GM18520 (cell line): ENCODE data around the gene ORAI1.
"Not testable (repeated sequence)": the region's sequence is repeated elsewhere in the genome, so short reads cannot be mapped to it uniquely, and the experiment has no call there.

ENCODE experiments used
- ATAC-seq: cut with Tn5 transposase; IDR thresholded peaks from one replicate; pipeline ENCODE4 v1.9.1; 2021; ENCODE audit not compliant: unreplicated experiment

Gene ORAI1

DNA sequence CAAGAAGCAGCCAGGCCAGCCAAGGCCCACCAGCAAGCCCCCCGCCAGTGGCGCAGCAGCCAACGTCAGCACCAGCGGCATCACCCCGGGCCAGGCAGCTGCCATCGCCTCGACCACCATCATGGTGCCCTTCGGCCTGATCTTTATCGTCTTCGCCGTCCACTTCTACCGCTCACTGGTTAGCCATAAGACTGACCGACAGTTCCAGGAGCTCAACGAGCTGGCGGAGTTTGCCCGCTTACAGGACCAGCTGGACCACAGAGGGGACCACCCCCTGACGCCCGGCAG, 15.0 kb downstream of the ORAI1 start:
- no peak for ATAC-seq

GRCh38 chr12:121648458-121649028, 22.2 kb downstream of the ORAI1 start:
- no peak for ATAC-seq

GRCh38 chr12:121649322-121649721, 23.0 kb downstream of the ORAI1 start:
- ATAC-seq: no peak

DNA sequence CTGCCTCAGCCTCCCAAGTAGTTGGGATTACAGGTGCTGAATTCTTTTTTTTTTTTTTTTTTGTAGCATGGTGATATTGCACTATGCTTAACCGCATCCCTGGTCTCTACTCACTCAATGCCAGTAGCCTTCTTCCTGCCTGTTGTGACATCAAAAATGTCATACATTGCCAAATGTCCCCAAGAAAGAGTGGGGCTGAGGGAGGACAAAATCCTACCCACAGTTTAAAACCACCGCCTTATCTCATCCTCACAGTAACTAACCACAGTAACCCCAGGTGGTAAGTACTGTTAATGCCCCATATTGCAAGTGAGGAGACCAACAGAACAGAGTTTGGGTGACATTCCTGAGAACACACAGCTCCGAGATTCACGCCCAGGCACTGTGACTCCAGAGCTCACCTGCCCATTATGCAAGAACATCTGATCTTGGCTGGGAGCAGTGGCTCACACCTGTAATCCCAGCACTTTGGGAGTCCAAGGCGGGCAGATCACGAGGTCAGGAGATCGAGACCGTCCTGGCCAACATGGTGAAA, 23.6 kb downstream of the ORAI1 start:
- no peak for ATAC-seq

DNA sequence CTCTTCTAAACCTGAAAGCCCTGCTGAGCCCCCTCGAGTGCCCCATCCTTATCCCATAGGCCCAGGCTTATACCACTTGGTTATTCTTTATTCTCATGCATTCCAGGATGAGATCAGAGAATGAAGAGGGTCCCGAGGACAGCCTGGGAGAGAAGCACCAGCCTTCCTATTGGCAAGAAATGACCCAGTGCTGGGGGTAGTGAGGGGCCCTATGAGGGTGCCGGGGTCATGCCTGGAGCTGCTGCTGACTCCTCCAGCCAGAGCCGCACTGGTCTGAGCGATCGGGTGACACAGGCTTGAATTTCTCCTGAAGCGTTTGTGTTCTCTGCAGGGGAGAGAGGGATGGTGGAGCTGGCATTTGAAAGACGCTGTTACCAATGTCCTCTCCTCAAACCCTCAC, 25.0 kb downstream of the ORAI1 start:
- ATAC-seq: no peak

DNA sequence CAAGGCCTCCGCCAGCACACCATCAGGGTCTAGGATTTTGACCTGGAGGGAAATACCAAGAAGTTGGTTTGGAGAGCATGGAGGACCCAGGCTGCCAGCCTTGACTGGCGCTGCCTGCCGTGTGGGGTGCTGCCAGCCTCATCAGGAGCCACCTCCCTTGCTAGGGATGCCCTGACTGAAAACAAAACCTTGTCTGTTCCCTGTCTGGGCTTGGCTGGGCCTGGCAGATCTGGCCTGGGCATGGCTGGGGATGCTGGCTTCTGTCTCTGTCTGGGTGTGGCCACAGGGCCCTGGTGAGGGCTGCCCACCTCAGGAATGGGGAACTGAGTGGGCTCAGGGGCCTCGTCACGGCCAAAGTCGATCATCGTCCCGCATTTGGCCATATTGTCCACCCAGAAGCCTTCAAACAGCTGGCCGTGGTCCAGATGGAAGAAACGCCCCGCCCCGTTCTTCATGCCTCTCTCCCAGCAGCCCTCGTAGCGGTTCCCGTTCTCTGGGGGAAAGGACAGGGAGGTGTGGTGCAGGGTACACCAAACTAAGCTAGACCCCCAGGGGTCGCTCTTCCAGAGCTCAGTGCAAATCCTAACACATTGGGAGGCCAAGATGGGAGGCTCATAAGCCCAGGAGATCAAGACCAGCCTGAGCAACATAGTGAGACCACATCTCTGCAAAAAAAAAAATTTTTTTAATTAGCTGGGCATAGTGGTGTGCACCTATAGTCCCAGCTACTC, 26.6 kb downstream of the ORAI1 start:
- ATAC-seq: no peak

GRCh38 chr12:121653999-121654398, 27.7 kb downstream of the ORAI1 start:
- ATAC-seq: no peak

GRCh38 chr12:121656122-121656521, 29.8 kb downstream of the ORAI1 start:
- no peak for ATAC-seq

DNA sequence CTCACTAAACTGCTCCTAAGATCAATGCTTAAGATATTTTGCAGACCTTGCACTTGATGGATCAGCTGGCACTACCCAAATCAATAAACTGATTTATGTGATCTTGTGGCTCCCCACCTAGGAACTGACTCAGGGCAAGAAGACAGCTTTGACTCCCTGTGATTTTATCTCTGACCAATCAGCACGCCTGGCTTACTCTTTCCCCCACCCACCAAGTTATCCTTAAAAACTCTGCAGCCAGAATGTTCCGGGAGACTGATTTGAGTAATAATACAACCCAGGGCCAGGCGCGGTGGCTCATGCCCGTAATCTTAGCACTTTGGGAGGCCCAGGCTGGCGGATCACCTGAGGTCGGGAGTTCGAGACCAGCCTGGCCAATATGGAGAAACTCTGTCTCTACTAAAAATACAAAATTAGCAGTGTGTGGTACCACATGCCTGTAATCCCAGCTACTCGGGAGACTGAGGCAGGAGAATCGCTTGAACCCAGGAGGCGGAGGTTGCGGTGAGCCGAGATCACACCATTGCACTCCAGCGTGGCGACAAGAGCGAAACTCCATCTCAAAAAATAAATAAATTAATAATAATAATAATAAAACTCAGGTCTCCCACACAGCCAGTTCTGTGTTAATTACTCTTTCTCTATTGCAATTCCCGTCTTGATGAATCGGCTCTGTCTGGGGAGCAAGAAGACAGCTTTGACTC, 31.1 kb downstream of the ORAI1 start:
- no peak for ATAC-seq

DNA sequence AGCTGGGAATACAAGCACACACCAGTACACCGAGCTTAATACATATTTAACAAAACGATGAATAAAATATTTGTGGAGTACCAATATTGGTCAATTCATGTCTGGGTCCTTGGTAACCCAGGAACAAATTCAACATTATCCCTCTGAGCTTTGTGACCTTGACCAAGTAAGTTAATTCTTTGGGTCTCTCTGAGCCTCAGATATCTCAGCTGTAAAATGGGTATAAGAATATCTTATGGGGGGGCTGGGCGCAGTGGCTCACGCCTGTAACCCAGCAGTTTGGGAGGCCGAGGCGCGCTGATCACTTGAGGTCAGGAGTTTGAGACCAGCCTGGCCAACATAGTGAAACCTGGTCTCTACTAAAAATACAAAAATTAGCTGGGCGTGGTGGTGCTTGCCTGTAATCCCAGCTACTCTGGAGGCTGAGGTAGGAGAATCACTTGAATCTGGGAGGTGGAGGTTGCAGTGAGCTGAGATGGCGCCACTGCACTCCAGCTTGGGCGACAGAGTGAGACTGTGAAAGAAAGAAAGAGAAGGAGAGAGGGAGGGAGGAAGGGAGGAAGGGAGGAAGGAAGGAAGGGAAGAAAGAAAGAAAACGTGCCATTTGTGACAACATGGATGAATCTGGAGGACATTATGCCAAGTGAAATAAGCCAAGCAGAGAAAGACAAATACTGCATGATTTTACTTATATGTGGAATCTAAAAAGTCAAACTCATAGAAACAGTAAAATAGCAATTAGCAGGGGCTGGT, 35.2 kb downstream of the ORAI1 start:
- ATAC-seq: not testable (repeated sequence)

DNA sequence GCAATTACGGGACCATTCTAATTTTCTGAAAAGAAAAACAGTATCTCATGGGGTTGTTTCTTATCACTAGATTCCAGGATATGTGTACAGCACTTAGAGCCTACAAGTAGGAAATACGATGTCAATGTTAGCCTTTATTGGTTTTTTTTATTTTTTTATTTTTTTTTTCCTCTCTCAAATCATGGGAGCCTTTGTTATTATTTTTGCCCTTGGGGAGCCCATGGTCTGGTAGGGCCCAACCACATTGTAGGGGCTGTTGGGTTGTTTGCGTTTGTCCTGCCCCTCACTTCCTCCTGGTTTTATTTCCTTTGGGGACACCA, 37.2 kb downstream of the ORAI1 start:
- ATAC-seq: no peak

- ATAC-seq: not testable (repeated sequence)
These were observed 40.5 kb downstream of the ORAI1 start for GRCh38 chr12:121666829-121667228.

DNA sequence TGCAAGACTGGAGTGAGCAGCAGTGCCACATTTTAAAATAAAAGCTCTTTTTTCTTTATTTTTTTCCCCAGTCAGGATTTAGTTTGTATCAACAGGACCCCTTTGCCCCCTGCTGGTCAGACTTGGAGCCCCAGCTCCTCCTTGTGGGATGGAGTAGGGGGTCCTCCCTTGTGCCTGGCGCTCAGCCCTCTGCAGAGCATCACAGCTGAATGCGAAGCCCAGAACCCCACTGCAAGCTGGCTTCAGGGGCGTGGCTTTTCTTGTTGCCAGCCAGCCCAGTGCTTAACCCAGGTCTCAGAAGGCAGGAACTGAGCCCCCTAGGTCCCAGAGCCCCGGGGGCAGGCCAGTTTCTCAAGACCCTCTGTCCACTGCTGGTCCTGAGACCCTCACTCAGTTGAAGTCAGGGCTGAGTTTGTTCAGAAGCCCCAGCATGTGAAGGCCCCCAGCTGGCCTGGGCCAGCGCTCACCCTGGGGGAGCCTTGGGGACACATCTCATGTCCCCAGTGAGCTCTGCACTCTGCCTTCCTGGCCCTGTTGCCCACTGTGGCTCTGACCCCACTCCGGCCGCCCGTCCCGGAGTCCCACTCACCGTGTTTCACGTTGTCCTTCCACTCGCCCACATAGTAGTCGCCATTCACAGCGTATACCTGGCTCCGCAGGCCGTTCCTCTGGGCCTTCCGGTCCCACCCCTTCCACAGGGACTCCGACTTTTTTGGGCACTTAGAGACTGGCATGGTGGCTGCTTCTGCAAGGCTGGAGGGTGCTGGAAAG, 42.6 kb downstream of the ORAI1 start:
- no peak for ATAC-seq

DNA sequence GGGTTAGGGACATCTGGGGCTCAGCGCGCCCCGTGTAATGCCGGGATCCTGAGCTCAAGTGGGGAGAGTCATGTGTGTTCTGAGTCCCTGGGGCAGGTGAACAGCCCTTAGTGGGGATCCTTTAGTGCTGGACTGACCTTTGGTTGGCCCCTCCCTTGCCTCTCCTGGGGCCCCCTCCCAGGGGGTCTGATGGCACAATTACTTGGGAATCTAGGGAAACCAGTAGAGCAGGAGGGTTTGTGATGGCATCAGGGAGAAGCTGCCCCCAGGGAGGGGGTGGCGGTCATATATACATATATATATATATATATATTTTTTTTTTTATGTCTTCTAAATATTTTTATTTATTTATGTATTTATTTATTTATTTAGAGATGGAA, 43.2 kb downstream of the ORAI1 start, which contains the start of gene MORN3:
MORN3 (minus strand) TSS at position 134 of the 380 bp plus-strand sequence. CDS start 171 bp downstream, outside the sequence.
- no peak for ATAC-seq

DNA sequence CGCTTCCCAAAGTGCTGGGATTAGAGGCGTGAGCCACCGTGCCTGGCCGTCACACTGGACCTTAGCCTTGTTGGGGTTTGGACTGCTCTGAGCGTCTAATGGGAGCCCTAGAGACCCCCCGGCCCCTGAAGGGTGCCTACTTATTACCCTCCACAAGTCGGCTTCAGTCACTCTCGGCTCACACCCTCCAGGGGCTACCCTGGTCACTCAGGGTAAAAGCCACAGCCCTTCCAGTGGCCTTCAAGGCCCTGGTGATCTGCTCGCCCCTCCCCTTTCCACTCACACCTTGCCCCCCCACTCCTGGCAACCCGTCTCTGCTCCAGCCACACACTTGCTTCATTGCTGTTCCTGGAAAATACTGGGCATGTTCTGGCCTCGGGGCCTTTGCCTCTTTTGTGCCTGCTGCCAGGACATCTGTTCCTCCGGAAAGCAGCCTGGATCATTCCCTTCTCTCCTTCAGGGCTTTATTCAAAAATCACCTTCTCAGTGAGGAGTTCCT, 46.7 kb downstream of the ORAI1 start:
- ATAC-seq: no peak

DNA sequence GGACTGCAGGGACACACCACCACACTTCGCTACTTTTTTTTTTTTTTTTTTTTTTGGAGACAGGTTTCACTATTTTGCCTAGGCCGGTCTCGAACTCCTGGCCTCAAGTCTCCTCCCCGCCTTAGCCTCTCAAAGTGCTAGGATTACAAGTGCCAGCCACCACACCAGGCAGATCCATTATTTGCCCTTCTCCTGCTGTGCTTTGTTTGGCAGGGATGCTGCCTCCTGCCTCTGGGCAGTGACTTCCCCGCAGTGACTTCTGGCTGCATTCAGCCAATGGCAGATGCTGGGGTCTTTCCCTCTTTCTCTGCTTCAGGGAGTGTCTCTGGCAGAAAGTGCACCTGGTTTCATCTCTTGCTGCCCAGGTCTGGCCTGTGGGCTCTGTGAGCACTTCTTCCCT, 49.9 kb downstream of the ORAI1 start:
- no peak for ATAC-seq

DNA sequence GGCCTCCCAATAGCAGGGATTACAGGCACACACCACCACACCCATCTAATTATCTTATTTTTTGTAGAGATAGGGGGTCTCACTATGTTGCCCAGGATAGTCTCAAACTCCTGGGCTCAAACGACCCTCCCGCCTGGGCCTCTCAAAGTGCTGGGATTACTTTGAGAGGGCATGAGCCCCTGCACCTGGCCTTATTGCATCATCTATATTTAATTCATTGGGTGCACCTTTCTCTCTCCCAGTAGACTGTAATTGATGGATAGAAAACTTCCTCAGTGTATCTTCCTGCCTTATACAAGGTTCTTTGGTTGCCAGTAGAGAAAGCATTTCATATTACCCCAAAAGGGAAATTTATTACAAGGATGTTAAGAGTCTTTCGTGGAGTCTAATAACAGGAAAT, 52.0 kb downstream of the ORAI1 start:
- no peak for ATAC-seq

- no peak for ATAC-seq
These were observed 52.5 kb downstream of the ORAI1 start for GRCh38 chr12:121678716-121679300.

DNA sequence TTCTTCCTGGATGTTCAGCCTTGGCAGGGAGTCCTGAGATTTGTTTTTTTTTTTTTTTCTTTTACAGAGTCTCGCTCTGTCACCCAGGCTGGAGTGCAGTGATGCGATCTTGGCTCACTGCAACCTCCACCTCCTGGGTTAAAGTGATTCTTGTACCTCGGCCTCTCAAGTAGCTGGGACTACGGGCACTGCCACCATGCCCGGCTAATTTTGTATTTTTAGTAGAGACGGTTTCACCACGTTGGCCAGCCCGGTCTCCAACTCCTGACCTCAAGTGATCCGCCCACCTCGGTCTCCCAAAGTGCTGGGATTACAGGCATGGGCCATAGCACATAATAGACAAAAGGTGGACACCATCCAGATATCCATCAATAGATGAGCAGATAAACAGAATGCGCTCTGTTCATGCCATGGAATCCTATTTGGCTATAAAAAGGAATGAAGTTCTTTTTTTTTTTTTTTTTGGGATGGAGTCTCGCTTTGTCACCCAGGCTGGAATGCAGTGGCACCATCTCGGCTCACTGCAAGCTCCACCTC, 53.4 kb downstream of the ORAI1 start:
- ATAC-seq: not testable (repeated sequence)

GRCh38 chr12:121688966-121689365, 62.6 kb downstream of the ORAI1 start:
- ATAC-seq: no peak
